Measurements from ENCODE around the gene PNPLA6. TPM values are rescaled to one million over a fixed set of nuclear protein-coding genes. Genes with fewer than 3 reads are reported as not detected.
"Not testable (repeated sequence)": the region's sequence is repeated elsewhere in the genome, so short reads cannot be mapped to it uniquely, and the experiment has no call there.

PNPLA6 gene
- polyA plus RNA-seq, 3 donors: 32.0 to 57.0 (median 43.3) TPM

DNA sequence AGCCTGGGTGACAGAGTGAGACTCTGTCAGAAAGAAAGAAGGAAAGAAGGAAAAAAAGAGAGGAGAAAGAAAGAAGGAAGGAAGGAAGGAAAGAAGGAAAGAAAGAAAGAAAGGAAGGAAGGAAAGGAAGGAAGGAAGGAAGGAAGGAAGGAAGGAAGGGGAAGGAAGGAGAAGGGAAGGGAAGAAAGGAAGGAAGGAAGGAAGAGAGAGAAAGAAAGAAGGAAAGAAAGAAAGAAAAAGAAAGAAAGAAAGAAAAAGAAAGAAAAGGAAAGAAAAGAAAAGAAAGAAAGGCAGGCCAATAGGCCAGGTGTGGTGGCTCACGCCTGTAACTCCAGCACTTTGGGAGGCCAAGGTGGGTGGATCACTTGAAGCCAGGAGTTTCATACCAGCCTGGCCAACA is 41.9 kb downstream of the PNPLA6 start:
- not testable (repeated sequence) for DNase-seq (ENCODE audit: extremely low read depth in 1 of 11, low read depth in 9 of 11, low spot score in 4 of 11)

DNA sequence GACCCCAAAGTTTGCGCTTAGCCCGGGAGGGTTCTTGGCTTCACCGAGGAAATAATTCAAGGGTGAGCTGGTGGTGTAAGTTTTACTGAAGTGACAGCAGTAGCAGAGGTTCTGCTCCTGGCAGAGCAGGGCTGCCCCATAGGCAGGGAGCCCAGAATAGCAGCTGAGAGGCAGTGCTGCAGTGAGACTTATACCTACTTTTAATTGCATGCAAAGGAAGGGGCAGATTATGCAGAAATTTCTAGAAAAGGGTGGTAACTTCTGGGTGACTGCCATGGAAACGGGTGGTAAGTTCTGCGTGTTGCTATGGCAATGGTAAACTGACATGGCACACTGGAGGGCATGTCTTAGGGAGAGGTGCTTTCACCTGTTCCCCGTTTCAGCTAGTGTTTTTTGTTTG is 42.6 kb downstream of the PNPLA6 start:
- no peak for DNase-seq (ENCODE audit: extremely low read depth in 1 of 11, low read depth in 9 of 11, low spot score in 4 of 11)

DNA sequence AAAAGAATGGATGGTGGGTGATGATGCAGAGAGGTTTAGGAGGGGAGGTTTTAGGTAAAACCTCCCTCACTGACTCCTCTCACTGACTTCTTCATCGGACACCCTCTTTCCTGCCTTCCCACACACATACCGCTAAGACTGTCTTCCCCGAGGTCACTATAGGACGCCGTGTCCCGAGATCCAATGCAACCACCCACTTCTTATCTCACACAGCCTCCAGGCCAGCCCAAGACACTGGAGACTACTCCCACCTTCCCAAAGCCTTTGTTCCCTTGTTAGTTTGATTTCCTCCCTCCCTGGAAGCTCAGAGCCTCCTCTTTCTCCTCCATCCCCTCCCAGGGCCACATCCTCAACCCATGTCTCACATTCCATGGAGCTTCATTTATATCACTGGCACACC is 43.7 kb downstream of the PNPLA6 start:
- no peak for DNase-seq (ENCODE audit: extremely low read depth in 1 of 11, low read depth in 9 of 11, low spot score in 4 of 11)

DNA sequence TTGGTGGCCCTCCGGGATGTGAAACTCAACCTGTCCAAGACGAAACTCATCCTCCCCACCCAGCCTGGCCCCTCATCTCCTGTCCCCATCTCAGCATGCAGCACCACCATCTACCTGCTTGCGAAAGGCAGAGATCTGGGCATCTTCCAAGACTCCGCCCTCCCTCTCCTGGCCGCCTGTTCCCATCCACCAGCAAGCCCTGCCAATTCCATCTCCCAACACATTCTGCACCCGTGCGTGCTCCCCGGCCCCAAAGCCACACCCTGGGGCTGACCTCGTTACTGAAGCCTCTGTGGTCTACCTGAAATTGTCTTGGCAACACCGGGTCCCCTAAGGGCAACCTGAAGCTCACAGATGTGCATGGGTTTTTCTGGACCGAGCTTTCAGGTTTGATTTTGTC is 46.9 kb downstream of the PNPLA6 start:
- no peak for DNase-seq (ENCODE audit: extremely low read depth in 1 of 11, low read depth in 9 of 11, low spot score in 4 of 11)

DNA sequence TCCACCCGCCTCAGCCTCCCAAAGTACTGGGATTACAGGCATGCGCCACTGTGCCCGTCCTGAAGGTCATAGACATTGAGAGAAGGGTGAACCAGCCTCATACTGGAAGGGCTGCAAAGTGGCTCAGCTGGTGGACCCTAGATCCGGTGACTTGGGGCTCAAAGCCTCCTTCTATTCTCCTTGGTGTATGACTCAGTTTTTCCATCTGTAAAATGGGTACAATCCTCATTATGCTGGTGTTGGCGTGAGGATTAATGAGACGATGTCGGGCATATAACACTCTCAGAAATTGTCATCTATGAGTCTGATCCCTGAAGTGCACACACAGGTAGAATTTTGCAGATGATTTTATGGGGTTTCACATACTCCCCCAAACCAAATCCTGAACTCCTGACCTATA is 54.3 kb downstream of the PNPLA6 start:
- DNase-seq (ENCODE audit: extremely low read depth in 1 of 11, low read depth in 9 of 11, low spot score in 4 of 11): no peak

DNA sequence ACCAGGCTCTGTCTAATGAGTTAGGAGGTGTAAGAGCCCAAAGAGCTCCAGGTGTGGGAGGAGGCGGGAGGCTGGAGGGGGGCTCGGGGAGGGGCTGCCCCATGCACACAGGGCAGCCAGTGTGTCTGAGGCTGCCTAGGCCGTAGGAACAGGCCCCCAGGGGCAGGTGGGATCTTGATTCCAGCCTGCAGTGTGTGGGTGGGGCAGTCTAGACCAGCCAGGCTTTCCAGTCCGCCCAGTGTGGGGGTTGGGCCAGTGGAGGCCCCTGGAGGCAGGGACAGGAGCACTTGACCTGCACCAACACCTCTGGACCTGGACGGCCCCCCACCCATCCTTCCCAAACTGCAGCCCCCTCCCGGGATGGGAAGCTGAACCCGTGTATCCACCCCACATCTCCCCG is 54.7 kb downstream of the PNPLA6 start:
- DNase-seq (ENCODE audit: extremely low read depth in 1 of 11, low read depth in 9 of 11, low spot score in 4 of 11): no peak

DNA sequence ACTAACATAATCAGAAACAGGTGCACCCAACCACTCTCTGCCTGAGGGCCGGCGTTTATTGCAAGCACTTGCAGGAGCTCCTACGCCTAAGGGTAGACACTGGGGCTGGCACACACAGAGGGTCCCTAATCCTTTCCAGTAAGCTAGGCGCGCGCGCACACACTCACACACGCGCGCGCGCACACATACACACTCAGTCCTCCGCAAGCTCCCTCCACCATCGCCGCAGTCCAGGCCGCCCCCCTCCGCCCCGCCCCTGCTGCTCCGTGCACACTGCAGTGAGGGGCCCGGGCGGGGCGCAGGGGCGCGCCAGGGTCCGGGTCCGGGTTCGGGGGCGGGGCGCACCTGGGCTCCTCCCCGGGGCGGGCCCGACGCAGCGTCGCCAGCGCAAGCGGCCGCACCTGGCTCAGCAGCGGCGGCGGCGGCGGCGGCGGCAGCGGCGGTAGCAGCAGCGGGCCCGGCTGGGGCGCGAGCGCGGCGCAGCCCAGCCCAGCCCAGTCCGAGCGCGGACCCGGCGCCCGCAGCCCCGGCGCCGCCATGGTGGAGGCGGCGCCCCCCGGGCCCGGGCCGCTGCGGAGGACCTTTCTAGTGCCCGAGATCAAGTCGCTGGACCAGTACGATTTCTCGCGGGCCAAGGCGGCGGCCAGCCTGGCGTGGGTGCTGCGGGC is 60.1 kb downstream of the PNPLA6 start, which contains the start of gene CAMSAP3:
CAMSAP3 (plus strand) TSS at position 398 of the 668 bp plus-strand sequence; CDS start at position 538, 140 bp downstream.
- DNase-seq (ENCODE audit: extremely low read depth in 1 of 11, low read depth in 9 of 11, low spot score in 4 of 11): peak in 10 of 11 donors; percentile 18 to 69 (median 46)

DNA sequence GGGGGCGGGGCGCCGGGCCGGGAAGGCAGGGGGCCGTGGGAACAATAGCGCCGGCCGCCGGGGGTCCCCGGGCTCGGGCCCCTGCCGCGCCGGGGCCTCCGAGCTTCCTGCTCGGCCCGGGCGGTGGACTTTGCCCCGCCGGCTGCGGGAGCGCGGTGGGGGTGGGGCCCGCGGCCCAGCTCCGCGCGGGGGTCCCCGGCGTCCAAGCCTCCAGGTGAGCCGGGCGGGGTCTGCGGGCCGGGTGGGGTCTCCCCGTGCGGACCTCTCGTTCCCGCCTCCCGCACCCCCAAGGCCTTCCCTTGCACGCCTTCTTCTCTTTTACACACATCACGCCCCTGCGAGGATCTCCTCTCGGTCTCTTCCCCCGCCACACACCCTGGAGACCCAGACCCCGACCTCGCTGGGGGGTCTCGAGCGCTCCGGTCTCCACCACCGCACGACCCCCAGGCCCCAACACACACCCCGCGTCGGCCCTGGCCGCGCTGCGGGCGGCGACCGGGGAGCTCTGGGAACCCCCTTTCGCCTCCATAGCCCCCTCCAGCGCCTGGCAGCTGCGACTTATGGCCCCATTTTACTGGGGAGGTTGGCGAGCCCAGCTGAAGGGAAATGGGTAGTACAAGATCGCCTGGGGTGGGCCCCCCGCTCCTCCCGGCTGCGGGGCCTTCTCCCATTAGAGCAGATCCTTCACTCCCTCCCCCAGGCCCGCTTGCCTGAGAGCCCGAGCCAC is 60.9 kb downstream of the PNPLA6 start:
- no peak for DNase-seq (ENCODE audit: extremely low read depth in 1 of 11, low read depth in 9 of 11, low spot score in 4 of 11)

DNA sequence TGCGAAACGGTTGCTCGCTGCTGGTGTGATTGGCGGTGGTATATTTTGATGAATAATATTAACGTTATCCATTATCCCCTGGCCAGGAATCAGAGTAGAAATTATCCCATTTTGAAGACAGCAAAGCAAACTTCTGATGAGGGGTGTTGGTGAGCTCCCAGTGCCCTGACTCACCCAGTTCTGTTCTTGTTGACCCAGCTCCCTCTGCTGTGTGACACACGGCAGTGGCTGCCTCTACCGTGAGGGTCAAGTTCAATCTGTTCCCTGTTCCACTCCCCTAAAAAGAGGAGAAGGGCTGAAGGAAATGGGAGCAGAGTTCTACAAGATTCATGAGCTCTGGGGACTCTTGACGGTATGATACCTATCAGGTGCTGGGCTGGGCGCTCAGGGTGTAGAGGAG is 62.2 kb downstream of the PNPLA6 start:
- DNase-seq (ENCODE audit: extremely low read depth in 1 of 11, low read depth in 9 of 11, low spot score in 4 of 11): no peak

DNA sequence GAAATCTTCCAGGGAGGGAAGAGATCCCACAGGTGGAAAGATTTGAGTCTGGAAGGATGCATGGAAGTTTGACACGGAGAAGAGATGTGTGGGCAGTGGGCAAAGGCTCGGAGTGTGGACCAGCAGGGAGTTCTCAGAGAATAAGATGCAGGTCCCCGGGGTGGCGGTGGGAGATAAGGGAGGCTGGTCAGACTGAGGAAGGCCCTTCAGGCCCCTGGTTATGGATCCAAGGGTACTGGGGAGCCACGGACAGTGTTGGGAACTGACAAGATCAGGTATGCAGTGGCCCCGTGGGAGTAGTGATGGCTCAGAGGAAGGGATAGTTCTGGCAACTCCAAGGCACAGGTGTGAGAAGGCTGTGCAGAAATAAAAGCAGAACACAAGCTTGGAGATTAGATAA is 62.7 kb downstream of the PNPLA6 start:
- no peak for DNase-seq (ENCODE audit: extremely low read depth in 1 of 11, low read depth in 9 of 11, low spot score in 4 of 11)

DNA sequence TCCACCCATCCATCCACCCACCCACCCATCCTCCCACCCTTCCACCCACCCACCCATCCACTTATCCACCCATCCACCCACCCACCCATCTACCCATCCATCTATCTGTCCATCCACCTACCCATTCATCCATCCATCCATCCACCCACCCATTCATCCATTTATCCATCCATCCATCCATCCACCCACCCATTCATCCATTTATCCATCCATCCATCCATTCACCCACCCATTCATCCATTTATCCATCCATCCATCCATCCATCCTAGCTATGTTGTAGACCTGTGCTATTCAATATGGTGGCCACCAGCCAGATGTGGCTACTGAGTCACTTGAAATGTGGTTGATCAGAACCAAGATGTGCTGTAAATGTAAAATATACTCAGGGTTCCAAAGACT is 65.2 kb downstream of the PNPLA6 start:
- DNase-seq (ENCODE audit: extremely low read depth in 1 of 11, low read depth in 9 of 11, low spot score in 4 of 11): no peak

DNA sequence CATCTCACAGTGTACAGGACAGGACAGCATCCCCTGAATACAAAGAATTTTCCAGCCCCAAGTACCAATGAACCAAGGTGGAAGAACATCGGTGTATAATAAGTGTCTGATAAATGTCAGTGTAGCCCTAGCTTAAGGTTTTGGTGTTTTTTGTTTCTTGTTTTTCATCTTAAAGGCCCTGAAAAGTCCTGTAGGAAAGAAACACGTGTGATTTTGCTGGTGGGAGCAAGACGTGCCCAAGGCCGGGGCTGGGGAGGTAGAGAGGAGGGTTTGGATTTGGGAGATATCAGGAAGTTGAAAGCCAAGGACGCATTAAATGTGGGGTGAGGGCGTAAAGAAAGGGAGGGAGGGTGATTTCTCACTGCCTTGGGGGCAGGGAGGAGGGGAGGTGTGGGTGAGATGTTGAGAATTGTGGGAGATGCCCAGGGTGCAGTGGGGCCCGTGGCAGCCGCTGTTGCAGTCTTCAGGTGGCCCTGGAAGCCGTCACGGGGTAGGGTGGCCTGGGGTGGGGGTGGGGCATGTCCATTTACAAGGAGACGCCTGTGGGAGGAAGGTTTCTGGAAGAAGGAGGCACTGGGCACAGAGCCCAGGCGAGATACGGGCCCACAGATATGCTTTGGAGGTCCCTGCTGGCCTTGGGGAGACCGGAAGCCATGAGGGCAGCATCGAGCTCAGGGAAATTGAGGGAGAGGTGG is 66.9 kb downstream of the PNPLA6 start:
- no peak for DNase-seq (ENCODE audit: extremely low read depth in 1 of 11, low read depth in 9 of 11, low spot score in 4 of 11)

DNA sequence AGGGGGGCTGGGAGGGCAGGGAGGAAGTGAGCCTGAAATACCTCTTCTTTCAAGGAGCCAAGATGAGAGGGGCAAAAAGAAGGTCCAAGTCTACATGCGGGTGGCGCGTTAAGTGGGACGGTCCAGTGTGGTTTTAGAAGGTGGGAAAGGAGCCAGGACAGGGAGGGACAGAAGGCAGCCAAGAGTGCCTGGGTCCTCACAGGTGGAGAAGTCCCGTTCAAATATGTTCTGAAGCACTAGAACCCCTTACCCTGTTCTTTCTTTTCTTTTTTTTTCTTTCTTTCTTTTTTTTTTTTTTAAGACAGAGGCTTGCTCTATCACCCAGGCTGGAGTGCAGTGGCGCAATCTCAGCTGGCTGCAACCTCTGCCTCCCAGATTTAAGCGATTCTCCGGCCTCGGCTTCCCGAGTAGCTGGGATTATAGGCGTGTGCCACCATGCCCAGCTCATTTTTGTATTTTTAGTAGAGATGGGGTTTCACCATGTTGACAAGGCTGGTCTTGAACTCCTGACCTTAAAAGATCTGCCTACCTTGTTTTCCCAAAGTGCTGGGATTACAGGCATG is 67.5 kb downstream of the PNPLA6 start:
- no peak for DNase-seq (ENCODE audit: extremely low read depth in 1 of 11, low read depth in 9 of 11, low spot score in 4 of 11)

DNA sequence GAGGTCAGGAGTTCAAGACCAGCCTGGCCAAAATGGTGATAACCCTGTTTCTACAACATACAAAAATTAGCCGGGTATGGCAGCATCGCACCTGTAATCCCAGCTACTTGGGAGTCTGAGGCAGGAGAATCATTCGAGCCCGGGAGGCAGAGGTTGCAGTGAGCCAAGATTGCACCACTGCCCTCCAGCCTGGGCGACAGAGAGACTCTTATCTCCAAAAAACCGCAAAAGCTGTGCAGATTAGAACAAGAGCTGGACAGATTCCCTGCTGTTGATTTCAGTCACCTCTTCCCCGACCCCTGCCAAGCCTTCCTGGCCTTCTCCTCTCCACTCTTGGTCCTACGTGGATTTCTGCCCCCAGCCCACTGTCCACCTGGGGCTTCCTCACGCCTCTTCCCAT is 68.4 kb downstream of the PNPLA6 start:
- no peak for DNase-seq (ENCODE audit: extremely low read depth in 1 of 11, low read depth in 9 of 11, low spot score in 4 of 11)

DNA sequence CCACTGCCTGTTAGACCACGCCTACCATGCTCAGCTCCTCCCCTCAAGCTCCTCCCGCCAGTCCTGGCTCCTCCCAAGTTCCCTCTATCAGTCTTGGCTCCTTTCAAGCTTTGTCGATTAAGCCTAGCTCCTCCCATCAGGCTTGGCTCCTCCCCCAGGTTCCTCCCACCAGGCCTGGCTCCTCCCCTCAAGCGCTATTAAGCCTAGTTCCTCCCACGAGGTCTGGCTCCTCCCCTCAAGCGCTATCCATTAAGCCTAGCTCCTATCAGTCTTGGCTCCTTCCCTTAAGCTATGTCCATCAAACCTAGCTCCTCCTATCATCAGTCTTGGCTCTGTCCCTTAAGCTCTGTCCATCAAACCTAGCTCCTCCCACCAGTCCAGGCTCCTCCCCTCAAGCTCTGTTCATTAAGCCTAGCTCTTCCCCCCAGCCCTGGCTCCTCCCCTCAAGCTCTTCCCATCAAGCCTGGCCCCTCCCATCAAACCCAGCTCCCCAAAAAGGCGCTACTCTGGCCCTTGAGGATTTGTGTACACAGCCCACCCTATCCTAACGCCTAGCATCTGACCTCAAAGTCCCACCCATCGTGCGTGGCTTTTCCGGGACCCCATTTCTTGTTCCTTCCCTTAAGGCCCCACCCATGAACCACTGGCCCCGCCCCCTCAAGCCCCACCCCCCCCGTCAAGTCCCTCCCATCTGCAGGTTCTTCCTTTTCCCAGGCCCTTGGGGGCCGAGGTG is 70.1 kb downstream of the PNPLA6 start:
- DNase-seq (ENCODE audit: extremely low read depth in 1 of 11, low read depth in 9 of 11, low spot score in 4 of 11): no peak

DNA sequence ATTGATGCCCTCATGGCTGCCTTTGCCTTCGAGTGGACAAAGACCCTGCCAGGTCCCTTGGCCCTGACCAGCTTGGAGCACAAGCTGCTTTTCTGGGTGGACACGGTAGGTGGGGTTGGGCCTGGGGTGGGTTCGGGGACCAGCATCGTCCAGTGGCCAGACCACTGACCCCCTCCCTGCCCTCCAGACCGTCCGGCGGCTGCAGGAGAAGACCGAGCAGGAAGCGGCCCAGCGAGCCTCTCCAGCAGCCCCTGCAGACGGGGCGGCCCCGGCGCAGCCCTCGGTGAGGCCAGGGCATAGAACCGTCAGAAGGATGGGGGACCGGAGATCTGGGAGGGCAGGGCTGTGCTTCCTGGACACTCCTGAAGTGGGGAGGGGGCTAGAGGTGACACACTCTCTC is 70.8 kb downstream of the PNPLA6 start:
- no peak for DNase-seq (ENCODE audit: extremely low read depth in 1 of 11, low read depth in 9 of 11, low spot score in 4 of 11)

DNA sequence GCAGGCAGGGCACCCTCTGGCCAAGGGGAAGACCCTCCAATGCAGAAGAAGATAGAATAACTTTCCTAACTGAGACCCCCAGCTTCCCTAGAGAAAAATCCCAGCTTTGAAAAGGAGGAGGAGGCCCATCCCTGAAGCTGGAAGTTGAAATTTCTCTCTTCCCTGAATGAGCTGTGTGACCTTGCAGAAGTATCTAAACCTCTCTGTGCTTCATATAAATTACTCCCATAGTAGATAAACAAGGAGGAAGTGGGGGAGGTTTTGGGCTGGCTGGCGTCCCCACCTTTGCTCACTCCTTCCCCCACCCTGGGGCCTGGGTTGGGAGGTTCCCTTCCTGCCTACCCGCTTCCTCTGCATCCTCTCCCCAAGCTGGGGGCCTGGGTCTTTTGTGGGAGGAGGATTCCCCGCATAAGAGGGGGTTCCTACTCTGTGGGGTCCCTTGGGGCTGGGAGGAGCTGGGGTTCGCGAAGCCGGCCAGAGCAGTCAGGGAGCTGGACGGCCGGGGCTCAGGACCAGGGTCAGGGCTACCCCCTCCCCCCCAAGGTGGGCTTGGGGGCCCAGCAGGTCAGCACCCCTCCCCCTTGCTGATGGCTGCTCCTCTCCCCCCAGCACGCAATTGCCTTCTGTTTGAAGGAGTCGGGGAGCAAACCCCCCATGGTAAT is 71.8 kb downstream of the PNPLA6 start:
- no peak for DNase-seq (ENCODE audit: extremely low read depth in 1 of 11, low read depth in 9 of 11, low spot score in 4 of 11)

DNA sequence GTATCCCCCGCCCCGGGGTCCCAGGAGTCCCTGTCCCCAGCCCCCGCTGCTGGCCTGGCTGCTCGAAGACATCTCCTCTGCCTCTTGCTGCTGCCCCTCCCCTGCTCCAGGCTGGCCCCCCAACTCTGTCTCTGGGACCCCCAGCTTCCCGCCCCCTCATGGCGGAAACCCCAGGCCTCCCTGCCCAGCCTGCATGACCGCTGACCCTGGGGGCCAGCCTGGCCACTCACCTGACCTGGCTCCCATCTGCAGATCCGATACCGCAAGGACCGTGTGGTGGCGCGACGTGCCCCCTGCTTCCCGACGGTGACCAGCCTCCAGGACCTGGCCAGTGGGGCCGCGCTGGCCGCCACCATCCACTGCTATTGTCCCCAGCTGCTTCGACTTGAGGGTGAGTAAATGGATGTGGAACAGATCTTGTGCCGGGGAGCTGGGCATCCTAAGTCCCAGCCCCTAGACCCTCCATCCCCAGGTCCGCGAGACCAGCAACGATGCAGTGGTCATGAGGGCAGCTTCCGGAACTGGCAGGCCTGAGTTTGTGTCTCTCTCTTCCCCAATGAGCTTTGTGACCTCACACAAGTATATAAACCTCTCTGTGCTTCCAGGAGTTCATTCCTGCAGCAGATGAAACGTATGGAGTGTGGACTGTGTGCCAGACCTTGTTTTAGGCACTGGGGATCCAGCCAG is 72.5 kb downstream of the PNPLA6 start:
- no peak for DNase-seq (ENCODE audit: extremely low read depth in 1 of 11, low read depth in 9 of 11, low spot score in 4 of 11)

Data from renal cortex interstitium (tissue), 11 donors.